ENCODE results near the gene TMBIM1. TPM values are rescaled to one million over a fixed set of nuclear protein-coding genes. Genes with fewer than 3 reads are reported as not detected.

TMBIM1 gene
- total RNA-seq, 1 donor from 2014 or later, result 109 TPM

DNA sequence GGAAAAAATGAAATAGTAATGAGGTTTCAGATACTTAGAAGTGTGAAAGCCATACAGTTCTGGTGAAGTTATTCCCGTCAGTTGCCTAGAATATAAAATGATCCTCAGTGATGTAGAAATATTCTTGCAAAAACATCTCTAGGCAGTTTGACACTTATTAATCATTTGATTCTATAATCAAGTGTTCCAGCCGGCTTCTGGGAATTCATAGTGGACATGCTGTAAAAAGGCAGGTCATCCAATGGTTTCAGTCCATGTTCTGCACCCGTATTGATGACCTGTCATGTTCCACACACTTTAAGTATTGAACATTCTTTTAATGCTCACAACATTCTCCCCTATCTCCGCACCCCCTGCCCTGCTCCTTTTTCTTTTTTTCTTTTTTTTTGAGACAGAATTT, 55.5 kb downstream of the TMBIM1 start:
- TF ChIP-seq CTCF (conservative IDR thresholded peaks at IDR 0.05; ENCODE audit: low read depth, low read length), result no peak
- no peak for DNase-seq (ENCODE audit: low read depth)
- H3K4me3 ChIP-seq (ENCODE audit: low read depth, low read length), result no peak overlapping the region

DNA sequence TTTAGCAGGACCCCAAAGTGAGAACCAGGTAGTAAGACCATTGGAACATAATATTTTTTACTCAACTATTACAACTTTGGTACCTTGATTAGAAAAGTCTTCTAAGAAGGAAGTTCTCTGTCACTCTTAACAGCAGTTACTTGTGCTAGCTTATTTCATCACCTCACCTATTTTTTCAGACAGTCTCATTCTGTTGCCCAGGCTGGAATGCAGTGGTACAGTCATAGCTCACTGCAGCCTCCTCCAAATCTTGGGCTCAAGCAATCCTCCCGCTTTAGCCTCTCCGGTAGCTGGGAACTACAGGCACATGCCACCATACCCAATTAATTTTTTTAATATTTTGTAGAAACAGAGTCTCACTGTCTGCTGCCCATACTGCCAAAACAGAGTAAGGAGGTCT, 57.3 kb downstream of the TMBIM1 start:
- no peak for DNase-seq (ENCODE audit: low read depth)
- TF ChIP-seq CTCF (conservative IDR thresholded peaks at IDR 0.05; ENCODE audit: low read depth, low read length), result no peak
- no peak overlapping the region for H3K4me3 ChIP-seq (ENCODE audit: low read depth, low read length)

GRCh38 chr2:218234521-218234920, 57.8 kb downstream of the TMBIM1 start:
- no peak overlapping the region for H3K4me3 ChIP-seq (ENCODE audit: low read depth, low read length)
- no peak for TF ChIP-seq CTCF (conservative IDR thresholded peaks at IDR 0.05; ENCODE audit: low read depth, low read length)
- no peak for DNase-seq (ENCODE audit: low read depth)

DNA sequence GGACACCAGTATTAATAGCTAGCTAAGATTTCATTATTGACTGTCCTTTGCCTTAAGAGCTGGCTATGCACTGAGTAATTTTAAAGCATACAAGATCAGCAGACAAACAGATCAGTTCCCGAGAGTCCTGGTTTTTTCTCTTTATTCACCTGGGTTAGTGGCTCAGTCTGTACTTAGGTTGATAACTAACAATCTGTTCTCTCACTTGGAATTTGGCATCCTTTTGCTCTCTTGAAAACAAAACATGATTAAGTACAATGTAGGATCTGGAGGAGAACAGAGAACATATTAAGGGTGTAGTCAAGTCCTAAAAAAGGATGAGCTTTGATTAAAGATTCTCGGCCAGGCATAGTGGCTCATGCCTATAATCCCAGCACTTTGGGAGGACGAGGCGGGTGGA, 58.8 kb downstream of the TMBIM1 start:
- no peak for TF ChIP-seq CTCF (conservative IDR thresholded peaks at IDR 0.05; ENCODE audit: low read depth, low read length)
- DNase-seq (ENCODE audit: low read depth), result no peak
- no peak overlapping the region for H3K4me3 ChIP-seq (ENCODE audit: low read depth, low read length)

DNA sequence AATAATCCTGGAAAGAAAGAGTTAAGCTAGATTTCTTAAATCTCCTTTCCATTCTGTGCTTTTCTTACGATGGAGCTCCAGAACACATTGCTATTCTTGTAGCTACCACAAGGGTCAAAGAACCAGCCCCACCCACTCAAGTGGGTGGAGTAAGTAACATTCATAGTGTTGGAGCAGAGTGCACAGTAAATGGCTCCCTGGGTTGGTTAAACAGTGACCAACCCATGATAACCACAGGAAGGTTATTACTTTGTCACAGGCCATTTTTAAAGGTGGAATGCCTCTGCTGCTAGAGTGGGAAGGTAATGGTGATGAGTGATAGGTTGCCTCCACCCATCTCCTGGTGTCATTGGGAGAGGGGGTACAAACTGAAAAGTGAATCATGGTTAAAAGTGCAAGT, 61.4 kb downstream of the TMBIM1 start:
- TF ChIP-seq CTCF (conservative IDR thresholded peaks at IDR 0.05; ENCODE audit: low read depth, low read length), result peak; percentile 62
- H3K4me3 ChIP-seq (ENCODE audit: low read depth, low read length), result no peak overlapping the region
- DNase-seq (ENCODE audit: low read depth), result peak; percentile 62

DNA sequence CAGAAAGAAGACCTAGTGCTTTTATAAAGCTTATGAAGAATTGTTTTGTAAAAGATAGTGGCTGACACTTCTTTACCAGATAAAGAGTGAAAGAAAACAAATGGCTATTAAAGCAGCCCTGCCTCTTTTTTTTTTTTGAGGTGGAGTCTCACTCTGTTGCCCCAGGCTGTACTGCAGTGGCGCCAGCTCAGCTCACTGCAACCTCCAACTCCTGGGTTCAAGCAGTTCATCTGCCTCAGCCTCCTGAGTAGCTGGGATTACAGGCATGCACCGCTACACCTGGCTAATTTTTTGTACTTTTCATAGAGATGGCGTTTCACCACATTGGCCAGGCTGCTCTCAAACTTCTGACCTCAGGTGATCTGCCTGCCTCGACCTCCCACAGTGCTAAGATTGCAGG, 62.5 kb downstream of the TMBIM1 start:
- peak; percentile 25 for DNase-seq (ENCODE audit: low read depth)
- TF ChIP-seq CTCF (conservative IDR thresholded peaks at IDR 0.05; ENCODE audit: low read depth, low read length), result no peak
- H3K4me3 ChIP-seq (ENCODE audit: low read depth, low read length), result no peak overlapping the region

DNA sequence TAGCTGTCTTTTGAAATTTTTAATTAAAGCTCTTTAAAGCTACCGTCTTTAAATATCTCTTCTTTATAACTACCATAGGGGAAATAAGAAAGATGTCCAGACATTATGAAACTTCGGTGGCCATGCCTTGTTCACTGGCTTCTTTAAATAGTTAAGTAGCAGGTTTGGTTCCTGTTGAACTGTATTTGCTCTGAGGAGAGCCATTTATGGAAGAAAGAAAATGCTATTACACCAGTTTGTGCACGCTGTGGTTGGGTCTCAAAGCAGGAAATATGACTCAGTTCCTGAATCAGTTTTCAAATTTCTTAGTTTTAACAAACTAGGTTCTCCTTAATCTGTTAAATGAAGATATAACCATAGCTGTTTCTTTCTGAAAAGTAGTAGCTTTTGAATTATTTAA, 63.1 kb downstream of the TMBIM1 start:
- TF ChIP-seq CTCF (conservative IDR thresholded peaks at IDR 0.05; ENCODE audit: low read depth, low read length), result no peak
- DNase-seq (ENCODE audit: low read depth), result peak; percentile 23
- H3K4me3 ChIP-seq (ENCODE audit: low read depth, low read length), result no peak overlapping the region

All from epithelial cell of proximal tubule (primary cell).